Activated gamma-delta T cell treated with anti-CD3 and anti-CD28 coated beads, Interleukin-2, amount 50 U/mL, for 16 hours (primary cell): ENCODE data around the gene NFE2.
"Not testable (repeated sequence)": the region's sequence is repeated elsewhere in the genome, so short reads cannot be mapped to it uniquely, and the experiment has no call there.

Source experiments
- DNase-seq: peaks from one replicate; pipeline ENCODE4 v3.0.0-alpha.2; 2020; ENCODE audit warnings: low read depth

The NFE2 gene

DNA sequence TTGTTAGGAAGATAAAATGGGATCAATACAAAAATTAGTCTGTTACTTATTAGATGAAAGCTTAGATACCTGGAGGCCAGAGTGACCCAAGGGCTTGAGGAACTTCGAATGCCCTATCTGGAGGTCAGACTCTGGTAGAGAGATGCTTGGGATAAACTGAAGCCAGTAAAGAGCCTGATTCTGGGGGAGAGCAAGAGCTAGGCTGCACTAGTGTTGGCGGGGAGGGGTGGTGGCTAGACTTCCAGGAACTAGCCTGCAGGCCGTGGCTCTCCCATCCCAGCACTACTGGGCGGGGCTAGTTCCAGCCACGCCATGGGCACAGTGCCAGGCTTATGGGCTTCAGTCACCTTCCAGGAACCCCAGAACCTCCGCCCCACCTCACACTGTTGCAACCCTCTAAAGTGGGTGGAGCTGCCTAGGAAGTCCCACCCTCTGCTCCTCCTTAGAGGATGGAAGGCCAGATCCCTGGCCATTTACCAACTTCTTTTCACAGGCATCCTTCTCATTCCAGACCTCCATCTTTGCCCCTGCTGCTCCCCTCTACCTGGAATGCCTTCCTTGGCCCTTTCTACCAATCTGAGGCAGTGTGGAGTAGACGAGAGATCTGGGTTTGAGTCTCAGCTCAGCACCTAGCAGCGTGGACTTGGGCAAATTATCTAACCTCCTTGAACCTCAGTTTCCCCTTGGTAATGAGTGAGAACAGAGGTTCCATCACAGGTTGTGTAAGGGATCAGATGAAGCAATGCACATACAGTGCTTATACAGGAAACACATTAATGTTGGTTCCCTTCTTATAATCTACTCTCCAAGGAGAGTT lies 6.3 kb upstream of the NFE2 start:
- no peak for DNase-seq

DNA sequence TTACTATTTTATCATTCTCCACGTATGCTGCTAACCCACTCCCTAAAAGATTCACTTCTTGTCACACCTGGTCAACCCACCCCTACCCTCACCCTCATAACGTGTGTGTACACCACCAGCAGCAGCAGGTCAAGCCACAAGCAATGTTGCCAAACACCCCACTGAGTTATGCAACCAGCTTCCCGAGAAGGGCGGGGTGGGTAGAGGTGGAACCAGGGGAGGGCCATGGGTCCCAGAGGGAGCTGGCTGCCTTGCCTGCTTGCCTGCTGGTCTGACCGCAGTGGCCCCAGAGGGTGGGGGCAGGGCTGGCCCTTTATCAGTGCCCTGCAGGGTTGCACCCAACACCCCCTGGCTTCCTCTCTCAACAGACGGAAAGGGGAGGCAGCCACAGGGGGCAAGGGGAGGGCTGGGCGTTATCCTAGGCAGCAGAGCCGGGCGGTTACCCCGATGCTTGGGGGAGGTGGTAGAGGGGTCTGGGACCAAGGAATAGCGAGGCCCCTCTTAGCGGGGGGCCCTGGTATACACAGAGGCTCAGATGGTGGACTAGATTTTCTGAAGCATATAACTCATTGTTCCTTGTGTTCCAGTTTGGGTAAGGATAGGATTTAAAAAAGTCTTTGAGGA lies 3.5 kb upstream of the NFE2 start:
- DNase-seq, result no peak

DNA sequence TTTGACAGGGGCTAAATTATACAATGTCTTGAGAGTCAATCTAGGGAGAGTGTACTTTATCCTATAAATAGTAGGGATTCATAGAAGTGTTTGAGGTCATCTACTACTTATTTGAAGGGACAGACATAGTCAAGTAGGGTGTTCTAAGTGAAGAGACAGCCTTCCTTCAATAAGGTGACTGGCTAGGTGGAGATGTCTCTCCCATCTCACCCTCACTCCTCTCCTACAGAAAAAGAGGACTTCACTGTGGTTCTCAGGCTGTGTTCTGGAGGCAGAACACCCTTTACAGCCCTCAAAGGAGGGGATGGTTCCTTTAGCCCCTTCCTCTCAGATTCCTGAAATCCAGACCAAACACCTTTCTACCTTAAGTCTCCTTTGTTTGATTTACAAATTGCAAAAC lies 2.8 kb upstream of the NFE2 start:
- no peak for DNase-seq

DNA sequence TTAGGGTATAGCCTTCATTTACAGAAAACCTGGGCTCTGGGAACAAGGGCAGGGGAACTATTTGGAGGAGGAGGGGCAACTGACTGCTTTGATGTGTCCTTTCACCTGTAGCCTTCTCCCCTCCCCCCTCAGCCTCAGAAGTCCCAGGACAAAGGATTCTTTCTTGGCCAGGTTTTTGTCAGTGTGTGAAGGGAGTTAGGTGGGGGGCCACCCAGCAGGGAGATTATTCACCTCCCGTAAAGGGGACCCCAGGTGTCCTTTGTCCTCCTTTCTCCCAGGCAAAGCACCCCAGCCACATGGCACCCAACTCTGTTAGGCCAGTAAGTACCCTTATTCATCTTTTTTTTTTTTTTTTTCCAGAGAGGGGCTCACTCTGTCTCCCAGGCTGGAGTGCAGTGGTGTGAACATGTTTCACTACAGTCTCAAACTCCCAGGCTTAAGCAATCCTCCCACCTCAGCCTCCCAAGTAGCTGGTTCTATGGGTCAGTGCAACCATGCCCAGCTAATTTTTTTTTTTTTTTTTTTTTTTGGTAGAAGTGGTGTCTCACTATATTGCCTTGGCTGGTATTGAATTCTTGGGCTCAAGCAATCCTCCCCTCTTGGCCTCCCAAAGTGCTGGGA lies 723 bp upstream of the NFE2 start:
- DNase-seq, result no peak

DNA sequence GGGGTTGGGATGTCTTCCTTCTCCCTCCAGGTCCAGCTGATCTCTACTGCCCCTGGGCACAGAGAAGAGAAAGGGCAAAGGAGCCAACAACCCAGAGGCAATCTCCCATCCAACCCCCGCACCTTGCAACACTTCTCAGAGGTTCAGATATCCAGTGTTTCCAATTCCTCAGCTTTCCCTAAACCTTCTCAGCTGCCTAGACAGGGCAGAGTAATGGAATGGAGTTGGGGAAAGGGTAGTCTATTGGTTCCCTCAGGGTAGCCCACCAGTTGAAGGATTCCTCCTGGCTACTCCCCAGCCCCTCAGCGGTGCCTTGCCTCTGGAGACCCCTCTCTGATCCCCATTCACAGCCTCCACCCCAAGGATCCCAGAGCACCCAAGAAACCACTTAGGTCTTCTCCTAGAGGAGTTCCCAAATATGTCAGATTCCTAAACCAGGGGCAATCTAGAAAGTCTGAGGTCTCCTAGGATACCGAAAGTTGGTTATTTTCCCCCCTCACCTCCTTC lies 537 bp downstream of the NFE2 start:
- DNase-seq, result no peak

DNA sequence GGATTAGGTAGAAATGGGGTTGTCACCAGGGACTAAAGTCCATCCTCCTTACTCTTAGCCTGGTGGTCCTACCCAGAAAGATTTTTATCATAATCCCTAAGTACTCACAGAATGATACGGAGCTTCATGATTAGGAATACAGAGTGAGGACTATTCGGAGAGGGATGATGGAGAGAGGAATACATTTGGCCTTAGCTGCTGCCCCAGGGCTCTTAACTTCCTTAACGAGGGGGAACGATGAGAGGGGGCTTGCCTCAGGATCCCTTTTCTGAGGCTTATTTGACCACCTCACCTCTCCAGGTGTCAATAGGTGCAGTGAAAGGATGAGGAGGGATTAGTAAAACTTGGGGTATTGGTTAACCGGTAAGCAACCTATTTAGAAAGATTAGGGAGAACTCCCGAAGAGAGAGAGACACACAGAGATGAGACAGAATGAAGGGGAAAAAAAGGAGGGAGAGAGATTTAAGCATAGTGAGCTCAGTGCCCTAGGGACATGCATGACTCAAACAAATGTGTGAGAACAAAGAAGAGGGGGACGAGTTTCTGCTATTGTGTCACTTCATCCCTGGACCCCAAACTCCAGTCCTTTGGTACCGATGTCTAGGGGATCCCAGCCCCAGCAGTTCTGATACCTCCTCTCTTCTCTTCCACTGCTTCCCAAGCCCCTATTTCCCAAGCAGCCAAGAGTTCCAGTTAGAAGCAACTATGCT lies 1.1 kb downstream of the NFE2 start:
- DNase-seq, result no peak

DNA sequence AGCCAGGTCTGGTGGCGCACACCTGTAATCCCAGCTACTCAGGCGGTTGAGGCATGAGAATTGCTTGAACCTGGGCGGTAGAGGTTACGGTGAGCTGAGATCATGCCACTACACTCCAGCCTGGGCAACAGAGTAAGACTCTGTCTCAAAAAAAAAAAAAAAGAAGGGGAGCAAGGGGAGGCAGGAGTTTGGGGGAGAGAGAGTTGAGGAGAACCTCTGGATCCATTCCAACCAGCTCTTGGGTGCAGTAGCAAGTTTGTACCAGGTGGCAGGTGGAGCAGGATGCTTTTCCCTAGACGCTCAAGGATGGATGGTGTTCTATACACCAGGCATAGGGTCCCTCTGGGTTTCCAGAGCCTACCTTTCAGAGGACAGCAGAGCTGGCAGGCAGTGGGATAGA lies 1.9 kb downstream of the NFE2 start:
- no peak for DNase-seq

DNA sequence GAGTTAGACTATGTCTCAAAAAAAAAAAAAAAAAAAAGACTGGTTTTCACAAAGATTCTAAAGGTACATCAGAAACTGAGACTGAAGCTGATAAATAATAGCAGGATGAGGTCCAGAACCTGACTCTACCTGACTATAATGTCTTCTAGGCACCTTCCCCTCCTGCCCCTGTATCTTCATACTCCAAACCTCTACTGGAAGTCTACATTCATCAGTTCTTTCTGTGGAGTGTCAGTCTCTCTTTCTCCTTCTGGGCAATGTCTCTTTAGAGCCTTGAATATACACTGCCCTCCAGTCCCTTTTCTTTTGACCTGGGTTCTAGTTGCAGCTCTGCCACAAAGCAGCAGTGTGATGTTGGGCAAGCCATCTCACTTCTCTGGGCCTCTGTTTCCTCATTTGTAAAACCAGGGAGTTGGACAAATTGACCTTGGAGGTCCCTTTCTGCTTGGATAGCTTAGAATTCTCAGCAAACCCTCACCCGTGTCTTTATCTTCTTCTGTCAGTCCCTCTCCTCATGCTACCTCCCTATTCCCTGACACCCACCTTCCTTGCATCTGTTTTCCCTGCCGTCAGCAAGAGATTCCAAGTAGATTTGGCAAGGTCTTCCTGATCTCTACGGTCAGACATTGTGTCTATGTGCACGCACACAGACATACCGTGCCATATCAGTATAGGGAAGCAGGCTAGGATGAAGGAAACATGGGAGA lies 4.3 kb downstream of the NFE2 start:
- no peak for DNase-seq

DNA sequence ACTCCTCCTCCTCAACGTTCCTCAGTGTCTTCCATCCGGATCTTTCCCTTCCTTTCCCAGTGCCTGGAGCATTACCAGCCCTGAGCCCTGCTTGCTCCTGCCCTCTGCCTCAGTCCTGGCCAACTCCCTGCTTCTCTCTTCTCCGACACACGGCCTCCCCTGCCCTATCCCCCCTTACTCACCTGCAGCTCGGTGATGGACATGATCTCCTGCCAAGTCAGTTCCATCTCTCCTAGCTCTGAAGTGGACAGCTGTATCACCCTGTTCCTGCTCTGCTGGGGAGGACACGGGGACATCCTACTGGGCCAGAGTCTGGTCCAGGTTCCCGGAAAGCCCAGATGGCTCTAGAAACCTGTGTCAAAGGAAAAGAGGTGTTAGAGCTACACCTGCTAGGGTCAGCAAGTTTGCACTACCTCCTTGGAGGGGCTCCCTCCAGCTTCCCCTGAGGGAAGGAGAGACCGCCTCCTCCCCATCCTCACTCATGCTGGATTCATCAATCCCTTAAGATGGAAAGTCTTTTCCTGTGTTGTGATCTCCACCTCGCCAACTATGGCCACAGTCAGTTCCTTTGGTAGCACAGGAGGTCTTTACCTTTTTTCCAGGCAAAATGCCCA lies 5.8 kb downstream of the NFE2 start:
- no peak for DNase-seq

DNA sequence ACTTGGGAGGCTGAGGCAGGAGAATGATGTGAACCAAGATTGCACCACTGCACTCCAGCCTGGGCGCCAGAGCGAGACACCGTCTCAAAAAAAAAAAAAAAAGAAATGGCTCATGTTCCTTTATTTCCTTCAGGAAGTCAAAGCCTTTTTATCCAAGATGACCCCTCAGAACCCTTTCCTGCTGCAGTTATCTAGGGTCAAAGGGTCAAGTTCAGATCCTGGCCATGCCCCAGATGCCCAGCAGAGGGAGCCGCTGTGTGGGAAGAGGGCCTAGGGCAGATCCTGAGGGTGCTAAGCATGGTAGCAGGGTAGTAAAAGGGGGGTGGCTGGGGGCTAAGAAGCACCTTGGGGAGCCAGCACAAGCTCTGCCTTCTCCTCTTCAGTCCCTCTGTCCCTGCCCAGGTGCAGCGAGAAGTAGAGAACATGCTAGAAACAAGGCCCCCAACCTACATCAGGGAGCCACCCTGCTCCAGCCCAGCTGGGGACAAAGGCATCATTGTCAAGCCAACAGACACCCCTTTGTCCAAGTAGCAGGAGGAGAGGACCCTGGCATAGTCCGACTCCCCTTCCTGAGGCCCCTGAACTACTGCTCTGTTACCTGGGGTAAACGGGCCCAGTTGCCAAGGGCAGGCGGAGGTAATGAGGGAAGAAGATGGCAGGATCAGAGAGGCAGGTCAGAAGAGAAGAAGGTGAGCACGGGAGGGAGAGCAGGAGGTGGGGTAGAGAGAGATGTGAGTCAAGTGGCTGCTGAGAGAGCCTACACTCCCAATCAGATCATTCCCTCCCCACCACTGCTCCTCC lies 6.5 kb downstream of the NFE2 start:
- DNase-seq, result peak; percentile 28

DNA sequence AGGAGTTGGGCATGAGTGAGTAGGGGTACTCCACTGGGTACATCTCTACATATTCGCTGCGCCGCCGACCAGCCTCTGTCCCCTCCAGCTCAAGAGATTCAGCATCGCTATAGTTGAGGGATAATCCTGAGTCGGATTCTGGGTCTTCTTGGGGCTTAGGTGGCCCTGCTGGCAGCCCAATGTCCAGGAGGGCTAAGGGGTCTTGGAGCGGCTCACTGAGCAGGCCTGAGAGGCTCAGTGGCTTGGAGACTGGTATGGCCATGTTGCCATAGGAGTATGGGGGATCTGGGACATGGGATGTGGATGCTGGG lies 7.9 kb downstream of the NFE2 start:
- DNase-seq, result no peak

DNA sequence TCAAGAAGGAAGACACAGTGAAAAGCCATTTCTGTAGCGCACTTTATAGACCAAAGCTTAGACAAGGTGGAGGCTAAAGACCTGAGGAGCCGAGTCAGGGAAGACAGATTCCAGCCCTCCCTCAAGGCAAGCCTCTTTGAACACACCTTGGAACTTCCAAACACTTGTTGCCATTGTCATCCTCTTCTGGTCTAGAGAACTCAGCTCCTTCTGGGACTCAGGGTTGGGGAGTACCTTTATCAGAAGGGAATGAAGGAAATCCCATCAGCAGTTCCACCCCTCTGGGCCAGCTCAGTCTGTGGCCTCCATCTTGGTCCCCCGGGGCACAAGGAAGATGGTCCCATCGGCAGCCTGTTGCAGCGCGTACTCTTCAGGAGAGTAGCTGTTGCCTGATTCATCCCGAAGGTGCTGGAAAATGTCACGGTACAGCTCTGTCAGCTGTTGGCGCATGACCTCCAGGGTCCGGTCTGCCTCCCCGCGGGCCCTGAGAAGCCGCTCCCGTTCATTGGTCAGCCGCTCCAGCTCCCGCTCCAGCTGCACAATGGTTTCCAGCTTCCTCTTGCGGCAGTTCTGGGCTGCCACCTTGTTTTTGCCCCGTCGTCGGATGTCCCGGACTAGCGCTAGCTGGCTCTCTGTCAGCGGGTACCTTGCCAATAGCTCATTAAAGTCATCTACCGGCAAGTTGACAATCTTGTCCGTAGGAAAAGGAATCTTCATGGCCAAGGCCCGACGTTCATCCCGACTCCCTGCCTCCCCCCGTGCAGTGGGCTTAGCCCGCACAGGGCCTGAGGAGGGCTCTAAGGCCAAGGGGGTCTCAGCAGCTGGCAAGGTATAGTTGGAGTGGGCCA lies 8.5 kb downstream of the NFE2 start:
- DNase-seq, result no peak

DNA sequence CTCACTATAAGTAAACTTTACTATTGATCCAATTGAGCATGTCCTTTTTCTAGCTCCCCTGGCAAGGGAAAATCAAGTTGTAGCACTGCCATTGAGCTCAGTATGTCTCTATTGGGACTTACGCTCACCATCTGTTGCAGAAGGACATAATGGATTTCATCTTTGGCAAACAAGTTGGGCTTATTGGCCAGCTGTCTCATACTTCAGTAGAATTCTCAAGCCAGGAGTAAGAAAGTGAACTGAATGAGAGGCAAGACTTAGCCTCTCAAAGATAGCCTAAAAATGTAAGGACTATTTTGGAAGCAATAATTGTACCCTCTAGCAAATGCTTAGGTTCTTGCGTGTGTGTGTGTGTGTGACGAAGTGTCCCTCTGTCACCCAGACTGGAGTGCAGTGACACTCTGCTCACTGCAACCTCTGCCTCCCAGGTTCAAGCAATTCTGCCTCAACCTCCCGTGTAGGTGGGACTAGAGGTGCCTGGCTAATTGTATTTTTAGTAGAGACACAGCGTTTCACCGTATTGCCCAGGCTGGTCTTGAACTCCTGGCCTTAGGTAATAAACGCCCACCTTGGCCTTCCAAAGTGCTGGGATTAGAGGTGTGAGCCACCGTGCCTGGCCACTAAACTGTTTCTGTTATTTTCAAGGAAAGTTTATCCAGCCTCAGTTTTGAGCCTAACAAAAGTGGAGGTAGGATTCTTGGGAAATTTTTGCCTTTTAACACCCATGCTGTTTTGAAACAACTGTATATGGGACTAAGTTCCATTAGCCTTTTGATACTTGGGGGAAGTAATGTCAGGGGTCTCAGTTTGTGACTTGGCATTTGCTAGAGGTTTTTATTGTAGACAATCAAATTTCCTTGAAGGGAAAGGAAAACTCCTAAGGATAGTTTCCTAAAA lies 13.3 kb downstream of the NFE2 start:
- DNase-seq, result no peak

DNA sequence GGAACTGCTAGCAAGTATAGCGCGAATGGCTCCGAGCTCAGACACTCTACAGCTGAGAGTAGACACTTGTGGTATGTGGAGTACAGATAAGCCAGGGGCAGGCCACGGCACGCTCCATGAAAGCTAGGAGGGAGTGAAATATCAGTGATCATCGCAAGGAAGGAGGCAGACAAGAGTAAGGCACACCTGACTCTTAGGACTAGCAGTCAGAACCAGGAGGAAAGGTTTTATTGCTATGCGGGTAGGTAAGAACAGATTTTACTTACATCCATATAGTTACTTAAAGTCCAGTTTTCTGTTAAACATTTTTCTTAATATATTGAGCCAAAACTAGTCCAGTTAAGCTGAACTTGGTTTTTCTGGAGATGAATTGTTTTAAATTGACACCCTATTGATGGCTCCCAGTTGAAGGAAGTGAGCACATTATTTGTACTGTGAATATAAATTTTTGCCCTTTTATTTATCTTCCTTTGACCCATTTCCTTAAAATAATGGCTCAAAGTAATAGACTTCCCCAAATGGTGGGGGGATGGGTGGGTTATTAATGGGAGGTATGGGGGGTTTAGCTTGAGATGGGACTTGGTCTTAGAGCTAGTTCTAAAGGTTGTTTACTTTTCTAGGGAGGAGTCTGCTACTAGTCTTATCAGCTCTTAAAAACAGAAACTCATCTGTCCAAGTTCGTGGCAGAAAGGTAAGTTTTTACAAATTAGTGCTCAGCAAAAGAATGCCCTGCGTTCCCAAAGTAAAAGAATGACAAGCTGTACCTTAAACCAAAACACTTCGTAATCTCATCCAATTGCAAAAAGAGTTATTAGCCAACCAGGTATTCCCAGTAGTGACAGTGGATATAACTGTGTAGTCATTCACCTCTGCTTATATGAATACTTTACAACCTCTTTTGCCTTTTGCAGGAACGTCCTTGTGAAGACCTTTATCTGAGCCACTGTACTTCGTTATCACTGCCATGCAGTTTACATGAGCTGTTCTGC lies 14.5 kb downstream of the NFE2 start:
- DNase-seq, result no peak

DNA sequence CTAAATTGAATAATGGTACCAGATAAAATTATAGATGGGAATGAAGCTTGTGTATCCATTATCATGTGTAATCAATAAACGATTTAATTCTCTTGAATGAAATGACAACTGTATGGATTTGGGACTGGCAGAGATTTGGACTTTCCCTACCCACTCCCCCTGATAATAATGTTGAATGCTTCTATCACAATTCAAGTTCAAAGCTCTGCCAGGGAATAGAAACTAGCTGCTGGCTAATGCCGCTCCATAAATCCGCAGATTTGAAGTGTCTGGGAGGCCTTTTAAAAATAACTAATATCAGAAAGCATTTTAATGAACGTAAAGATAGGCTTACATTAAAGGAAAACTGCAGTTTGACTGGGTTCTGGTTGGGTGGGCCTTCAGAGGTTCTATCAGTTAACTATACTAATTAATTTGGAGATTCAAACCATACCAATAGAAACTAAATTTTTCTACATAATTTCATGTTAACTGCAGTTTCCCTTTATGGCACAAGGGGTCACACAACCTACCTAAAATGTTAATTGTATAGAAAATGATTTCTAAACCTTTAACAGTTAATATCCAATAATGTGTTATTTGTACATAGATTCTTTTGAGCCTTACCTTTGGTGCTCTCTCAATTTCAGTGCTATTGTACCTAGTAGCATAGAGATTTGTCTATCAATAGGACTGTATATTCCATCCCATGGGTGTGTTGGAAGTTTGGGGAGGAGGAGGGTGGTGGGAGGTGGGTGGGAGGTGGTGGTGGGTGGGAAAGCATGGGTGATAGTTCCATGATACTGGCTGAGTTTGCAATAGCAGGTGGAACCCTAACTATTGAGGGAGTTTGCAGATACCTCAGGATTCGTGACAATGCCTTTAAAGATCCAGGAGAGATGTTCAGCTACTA lies 15.4 kb downstream of the NFE2 start:
- DNase-seq, result no peak

DNA sequence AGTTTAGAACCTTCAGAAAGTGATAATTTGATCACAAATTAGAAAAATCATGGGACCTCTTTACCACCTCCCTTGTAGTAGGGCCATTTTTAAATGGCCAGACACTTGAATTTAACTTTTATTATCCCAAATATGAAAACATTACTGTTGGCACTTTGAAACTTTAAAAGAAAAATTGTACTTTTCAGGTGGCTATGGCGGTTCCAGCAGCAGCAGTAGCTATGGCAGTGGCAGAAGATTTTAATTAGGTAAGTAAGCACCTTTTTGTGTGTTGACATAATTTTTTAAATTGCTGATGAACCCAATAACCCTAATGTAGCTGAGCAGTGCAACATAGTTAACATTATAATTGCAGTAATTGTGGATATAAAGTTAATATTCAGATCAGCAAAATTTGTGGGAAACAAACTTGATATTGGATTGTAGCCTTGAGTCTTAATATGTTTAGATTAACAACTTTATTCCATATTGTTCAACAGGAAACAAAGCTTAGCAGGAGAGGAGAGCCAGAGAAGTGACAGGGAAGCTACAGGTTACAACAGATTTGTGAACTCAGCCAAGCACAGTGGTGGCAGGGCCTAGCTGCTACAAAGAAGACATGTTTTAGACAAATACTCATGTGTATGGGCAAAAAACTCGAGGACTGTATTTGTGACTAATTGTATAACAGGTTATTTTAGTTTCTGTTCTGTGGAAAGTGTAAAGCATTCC lies 16.6 kb downstream of the NFE2 start:
- not testable (repeated sequence) for DNase-seq
